WERI-Rb-1 (cell line): ENCODE results near the gene ATP6V1G1.

Source experiments
- DNase-seq: peaks from one replicate; pipeline ENCODE4 v3.0.0-alpha.2; 2020
- H3K27ac ChIP-seq: fragments of 250-450 bp; sonication (Bioruptor Pico); 2 replicates; pipeline ENCODE4 v1.5.1; 2020; ENCODE audit warnings: mild to moderate bottlenecking, moderate library complexity
- H3K27me3 ChIP-seq: fragments of 250-450 bp; sonication (Bioruptor Pico); 2 replicates; pipeline ENCODE4 v1.5.1; 2021; ENCODE audit warnings: mild to moderate bottlenecking, low read depth, moderate library complexity; ENCODE audit not compliant: insufficient read depth, severe bottlenecking
- H3K36me3 ChIP-seq: fragments of 250-450 bp; sonication (Bioruptor Pico); 2 replicates; pipeline ENCODE4 v1.5.1; 2020; ENCODE audit warnings: mild to moderate bottlenecking, moderate library complexity
- H3K4me3 ChIP-seq: 2 replicates; pipeline ENCODE4 v1.5.1; 2011; ENCODE audit warnings: low read depth, mild to moderate bottlenecking, control low read depth, low read length
- H3K9me3 ChIP-seq: fragments of 250-450 bp; sonication (Bioruptor Pico); 2 replicates; pipeline ENCODE4 v1.5.1; 2021; ENCODE audit warnings: mild to moderate bottlenecking, moderate library complexity; ENCODE audit not compliant: severe bottlenecking
- CTCF ChIP-seq: IDR thresholded peaks from 2 replicates; pipeline ENCODE4 v1.5.1; 2011; ENCODE audit warnings: low read depth, mild to moderate bottlenecking, control low read depth, inconsistent platforms, low read length

The ATP6V1G1 gene

DNA sequence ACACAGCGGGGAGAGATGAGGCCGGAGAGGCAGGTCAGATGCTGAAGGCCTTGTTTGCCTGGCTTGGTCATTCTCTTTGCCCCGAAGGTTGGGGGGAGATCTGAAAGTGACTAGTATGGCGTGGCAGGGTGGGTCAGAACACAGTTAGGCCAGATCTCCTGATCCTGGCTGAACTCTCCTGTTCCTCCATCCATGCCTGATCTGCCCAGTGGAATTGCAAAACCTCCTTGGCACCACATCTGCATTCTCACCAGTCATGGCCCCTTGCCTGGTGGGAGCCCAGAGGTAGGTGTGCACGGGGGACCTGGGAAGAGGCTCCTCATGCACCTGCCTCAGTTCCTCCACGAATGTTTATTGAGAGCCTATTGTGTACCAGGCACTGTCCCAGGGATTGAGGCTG lies 46.8 kb downstream of the ATP6V1G1 start:
- Histone ChIP-seq H3K9me3 (no peaks in the 10 kb centered on the region), H3K27me3 (no peaks in the 10 kb centered on the region), H3K27ac (no peak overlapping the region), H3K36me3 (peaks cover 74% of the 10 kb centered on the region), H3K4me3 (no peak overlapping the region)
- DNase-seq = no peak
- TF ChIP-seq CTCF = no peak

DNA sequence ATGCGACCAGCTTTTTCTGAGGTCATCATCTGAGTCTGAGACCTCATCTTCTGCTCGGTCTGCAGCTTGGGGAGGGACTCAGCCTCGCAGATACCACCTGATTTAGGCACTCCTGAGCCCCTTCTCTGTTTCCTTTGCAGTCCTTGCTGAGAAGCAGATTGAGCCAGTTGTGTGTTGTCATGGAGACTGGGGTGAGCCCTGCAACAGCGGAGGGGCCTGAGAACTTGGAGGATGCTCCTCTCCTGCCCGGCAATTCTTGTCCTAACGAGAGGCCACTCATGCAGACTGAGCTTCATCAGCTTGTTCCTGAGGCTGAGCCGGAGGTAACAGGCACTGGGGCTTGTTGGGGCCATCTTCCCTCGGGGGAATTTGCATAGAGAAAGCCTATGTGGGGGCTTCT lies 50.8 kb downstream of the ATP6V1G1 start:
- no peak for DNase-seq
- Histone ChIP-seq H3K27ac (no peak overlapping the region), H3K9me3 (no peaks in the 10 kb centered on the region), H3K36me3 (peaks cover 64% of the 10 kb centered on the region), H3K27me3 (no peaks in the 10 kb centered on the region), H3K4me3 (no peak overlapping the region)
- TF ChIP-seq CTCF = no peak

- Histone ChIP-seq H3K9me3 (no peaks in the 10 kb centered on the region), H3K4me3 (no peak overlapping the region), H3K27ac (no peak overlapping the region), H3K27me3 (no peaks in the 10 kb centered on the region), H3K36me3 (peaks cover 64% of the 10 kb centered on the region)
- no peak for TF ChIP-seq CTCF
- no peak for DNase-seq
These were observed 54.4 kb downstream of the ATP6V1G1 start for GRCh38 chr9:114641967-114642366.

- Histone ChIP-seq H3K4me3 (no peak overlapping the region), H3K36me3 (peaks cover 62% of the 10 kb centered on the region), H3K27ac (no peak overlapping the region)
These were observed 55.4 kb downstream of the ATP6V1G1 start for GRCh38 chr9:114643001-114643400.

DNA sequence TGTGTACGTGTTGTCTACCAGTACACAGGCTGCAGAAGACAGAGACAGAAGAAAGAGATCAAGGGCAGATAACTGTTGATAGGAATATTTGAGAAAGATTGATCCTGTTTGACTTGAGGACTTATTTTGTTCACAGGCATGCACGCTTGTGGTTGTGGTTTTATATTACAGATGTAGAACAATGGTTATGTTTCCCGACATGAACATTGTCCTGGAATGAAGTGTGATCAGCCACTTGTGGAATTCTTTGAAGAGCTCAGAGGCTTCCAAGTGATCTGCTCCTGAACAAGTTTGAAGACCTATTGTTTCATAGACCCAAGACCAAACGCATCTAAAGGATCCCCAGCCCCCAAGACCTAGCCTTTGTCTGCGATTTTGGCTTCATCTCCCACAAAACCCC lies 56.3 kb downstream of the ATP6V1G1 start:
- no peak overlapping the region for H3K4me3 ChIP-seq
- DNase-seq = no peak
- TF ChIP-seq CTCF = no peak
- H3K27me3 ChIP-seq = no peaks in the 10 kb centered on the region
- peaks cover 53% of the 10 kb centered on the region for H3K36me3 ChIP-seq
- no peaks in the 10 kb centered on the region for H3K9me3 ChIP-seq
- no peak overlapping the region for H3K27ac ChIP-seq

More at GRCh38 chr9:114643001-114643400, 55.4 kb downstream of the ATP6V1G1 start:
- no peak for TF ChIP-seq CTCF
- Histone ChIP-seq H3K9me3 (no peaks in the 10 kb centered on the region), H3K27me3 (no peaks in the 10 kb centered on the region)
- DNase-seq = no peak
